Vagina (tissue), 2 donors: ENCODE results near the gene KPNA2.
A peak's percentile ranks its signal among the peaks of the same experiment; 100 is the strongest.

ENCODE experiments used
- POLR2A ChIP-seq, 2 donors: fragments of 450-650 bp; IDR thresholded peaks; one replicate each; pipeline ENCODE4 v1.6.1; 2017; ENCODE audit warnings: antibody characterized with exemption in 2 of 2, mild to moderate bottlenecking in 2 of 2, moderate library complexity in 2 of 2
- TF ChIP-seq, protein P1 (sequence below), 3 experiments: fragments of 450-650 bp in 2 of 3; fragments of 200-600 bp in 1 of 3; sonication (generic) in 1 of 3; IDR thresholded peaks; one replicate each; pipeline ENCODE4 v1.5.1; 2017 to 2019; ENCODE audit warnings: antibody characterized with exemption in 3 of 3, mild to moderate bottlenecking in 2 of 3, moderate library complexity in 2 of 3

GRCh38 chr17:67993153-67993997 is 42.2 kb upstream of the KPNA2 start:
- TF ChIP-seq, protein P1, sequence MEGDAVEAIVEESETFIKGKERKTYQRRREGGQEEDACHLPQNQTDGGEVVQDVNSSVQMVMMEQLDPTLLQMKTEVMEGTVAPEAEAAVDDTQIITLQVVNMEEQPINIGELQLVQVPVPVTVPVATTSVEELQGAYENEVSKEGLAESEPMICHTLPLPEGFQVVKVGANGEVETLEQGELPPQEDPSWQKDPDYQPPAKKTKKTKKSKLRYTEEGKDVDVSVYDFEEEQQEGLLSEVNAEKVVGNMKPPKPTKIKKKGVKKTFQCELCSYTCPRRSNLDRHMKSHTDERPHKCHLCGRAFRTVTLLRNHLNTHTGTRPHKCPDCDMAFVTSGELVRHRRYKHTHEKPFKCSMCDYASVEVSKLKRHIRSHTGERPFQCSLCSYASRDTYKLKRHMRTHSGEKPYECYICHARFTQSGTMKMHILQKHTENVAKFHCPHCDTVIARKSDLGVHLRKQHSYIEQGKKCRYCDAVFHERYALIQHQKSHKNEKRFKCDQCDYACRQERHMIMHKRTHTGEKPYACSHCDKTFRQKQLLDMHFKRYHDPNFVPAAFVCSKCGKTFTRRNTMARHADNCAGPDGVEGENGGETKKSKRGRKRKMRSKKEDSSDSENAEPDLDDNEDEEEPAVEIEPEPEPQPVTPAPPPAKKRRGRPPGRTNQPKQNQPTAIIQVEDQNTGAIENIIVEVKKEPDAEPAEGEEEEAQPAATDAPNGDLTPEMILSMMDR (IDR thresholded peaks at IDR 0.05), result no peak
- peak in 1 of 2 donors; percentile 68 for TF ChIP-seq POLR2A (IDR thresholded peaks at IDR 0.05)
